Esophagus muscularis mucosa (tissue), 4 donors: ENCODE data around the gene MAP4K5. TPM values are rescaled to one million over a fixed set of nuclear protein-coding genes. Genes with fewer than 3 reads are reported as not detected.

ENCODE experiments used
- DNase-seq: peaks from one replicate; pipeline ENCODE4 v3.0.0-alpha.2; 2017; ENCODE audit errors: extremely low spot score
- H3K27ac ChIP-seq, 4 donors: fragments of 200-600 bp; sonication (generic); replicated peaks in 1 of 4; 1 replicate in 3 of 4; 2 replicates in 1 of 4; pipeline ENCODE4 v1.5.1; 2016 to 2019; ENCODE audit warnings: mild to moderate bottlenecking in 1 of 4
- H3K27me3 ChIP-seq, 4 donors: fragments of 200-600 bp; sonication (generic); one replicate each; pipeline versions ENCODE4 v1.5.1 to v1.6.0; 2016 to 2019
- H3K36me3 ChIP-seq, 4 donors: fragments of 200-600 bp; sonication (generic); one replicate each; pipeline ENCODE4 v1.5.1; 2016 to 2019
- H3K4me1 ChIP-seq, 4 donors: fragments of 200-600 bp; sonication (generic); one replicate each; pipeline ENCODE4 v1.5.1; 2016 to 2019
- H3K4me3 ChIP-seq, 4 donors: fragments of 200-600 bp; sonication (generic); 1 replicate in 2 of 4; 2 replicates in 2 of 4; pipeline ENCODE4 v1.5.1; 2016 to 2019; ENCODE audit warnings: mild to moderate bottlenecking in 4 of 4, moderate library complexity in 1 of 4
- H3K9me3 ChIP-seq, 4 donors: fragments of 200-600 bp; sonication (generic); 1 replicate in 3 of 4; 2 replicates in 1 of 4; pipeline ENCODE4 v1.5.1; 2016 to 2019
- CTCF ChIP-seq, 3 experiments: fragments of 200-600 bp in 2 of 3; fragments of 450-650 bp in 1 of 3; sonication (generic) in 2 of 3; IDR thresholded peaks; one replicate each; pipeline ENCODE4 v1.5.1; 2017 to 2019; ENCODE audit warnings: antibody characterized with exemption in 3 of 3, mild to moderate bottlenecking in 2 of 3, moderate library complexity in 1 of 3
- EP300 ChIP-seq: sonication (generic); formaldehyde crosslinking; IDR thresholded peaks from one replicate; pipeline ENCODE4 v1.6.1; 2017; ENCODE audit warnings: antibody characterized with exemption
- POLR2A ChIP-seq: fragments of 450-650 bp; IDR thresholded peaks from one replicate; pipeline ENCODE4 v1.6.1; 2017; ENCODE audit warnings: antibody characterized with exemption, moderate library complexity, mild to moderate bottlenecking, low read depth
- POLR2AphosphoS5 ChIP-seq, 2 donors: sonication (generic); formaldehyde crosslinking; IDR thresholded peaks; one replicate each; pipeline ENCODE4 v1.6.1; 2017; ENCODE audit warnings: antibody characterized with exemption in 2 of 2
- WGBS: methylation state at CpG from one replicate; pipeline ENCODE4 v1.1.5; 2018; 5-methylcytosine and 5-hydroxymethylcytosine counted together
- intact Hi-C: fragments of 100-400 bp; cut with DNase I; formaldehyde crosslinking; loops from one replicate; pipeline ENCODE4 v1.15.1; 2023
- total RNA-seq, 4 donors: library from RNA; depleted of rRNA; stranded (reverse); fragments of >200 nt; gene quantifications; one replicate each; pipeline versions ENCODE4 v1.1.0 to v1.2.1, GENCODE V29; 2016

The MAP4K5 gene
- total RNA-seq, 4 donors from 2014 or later = 84.4 to 108 (median 91.2) TPM

GRCh38 chr14:50530794-50531365 is 1.5 kb downstream of the MAP4K5 start:
- Histone ChIP-seq H3K4me1 (peaks cover 12 to 63% (median 53%) of the 10 kb centered on the region in 4 donors), H3K4me3 (peak overlapping the region; percentile 87 to 96 (median 92)), H3K9me3 (no peaks in the 10 kb centered on the region), H3K27me3 (no peaks in the 10 kb centered on the region), H3K36me3 (no peaks in the 10 kb centered on the region), H3K27ac (peak overlapping the region; percentile 93 to 98 (median 97))
- intact Hi-C loops = loop anchor here (5.0 to 10.0 kb wide), 2 partner anchors 134 to 416 kb away; partner anchors contain the start of genes CDKL1 and VCPKMT
- TF ChIP-seq CTCF (IDR thresholded peaks at IDR 0.05) = no peak
- no peak for TF ChIP-seq POLR2A
- no peak for TF ChIP-seq EP300
- no peak for TF ChIP-seq POLR2AphosphoS5 (IDR thresholded peaks at IDR 0.05)
- DNase-seq = no peak
- 27% methylated on average over 8 of the region's 8 CpGs for WGBS

GRCh38 chr14:50530358-50530757 is 2.0 kb downstream of the MAP4K5 start:
- H3K4me3 ChIP-seq = peak overlapping the region; percentile 87 to 96 (median 92)
- TF ChIP-seq POLR2A (no peak), POLR2AphosphoS5 (IDR thresholded peaks at IDR 0.05) (no peak), EP300 (no peak)
- no peaks in the 10 kb centered on the region for H3K36me3 ChIP-seq
- no peaks in the 10 kb centered on the region for H3K27me3 ChIP-seq
- H3K4me1 ChIP-seq = peaks cover 12 to 68% (median 58%) of the 10 kb centered on the region in 4 donors
- H3K27ac ChIP-seq = peak overlapping the region in 3 of 4 donors; percentile 97 to 98 (median 97)
- no peak for DNase-seq
- no peaks in the 10 kb centered on the region for H3K9me3 ChIP-seq
- intact Hi-C loops = loop anchor here (5.0 to 10.0 kb wide), 2 partner anchors 133 to 416 kb away; partner anchors contain the start of genes CDKL1 and VCPKMT
- WGBS = 15% methylated on average over 1 of the region's 1 CpG

GRCh38 chr14:50529288-50530179 is 2.8 kb downstream of the MAP4K5 start:
- no peaks in the 10 kb centered on the region for H3K27me3 ChIP-seq
- peaks cover 12 to 77% (median 62%) of the 10 kb centered on the region in 4 donors for H3K4me1 ChIP-seq
- H3K27ac ChIP-seq = peak overlapping the region in 2 of 4 donors; percentile 6 to 97
- intact Hi-C loops = loop anchor here (5.0 to 10.0 kb wide), 2 partner anchors 132 to 415 kb away; partner anchors contain the start of genes CDKL1 and VCPKMT
- WGBS = 72% methylated on average over 6 of the region's 6 CpGs
- H3K36me3 ChIP-seq = no peaks in the 10 kb centered on the region
- H3K4me3 ChIP-seq = peak overlapping the region in 1 of 4 donors; percentile 90
- no peak for TF ChIP-seq POLR2AphosphoS5 (IDR thresholded peaks at IDR 0.05)
- TF ChIP-seq POLR2A = no peak
- no peak for TF ChIP-seq CTCF (IDR thresholded peaks at IDR 0.05)
- TF ChIP-seq EP300 = no peak
- no peak for DNase-seq
- H3K9me3 ChIP-seq = no peaks in the 10 kb centered on the region

- Histone ChIP-seq H3K27ac (no peak overlapping the region), H3K4me3 (no peak overlapping the region), H3K4me1 (peaks cover 10 to 79% (median 69%) of the 10 kb centered on the region in 4 donors), H3K36me3 (no peaks in the 10 kb centered on the region), H3K9me3 (no peaks in the 10 kb centered on the region), H3K27me3 (no peaks in the 10 kb centered on the region)
- no peak for TF ChIP-seq CTCF (IDR thresholded peaks at IDR 0.05)
- no peak for TF ChIP-seq POLR2AphosphoS5 (IDR thresholded peaks at IDR 0.05)
- TF ChIP-seq EP300 = no peak
- TF ChIP-seq POLR2A = no peak
- WGBS = 95% methylated on average over 1 of the region's 1 CpG
- intact Hi-C loops = no loop called here
- DNase-seq = no peak
Measured at GRCh38 chr14:50528000-50528399, 4.4 kb downstream of the MAP4K5 start.
